ENCODE results near the gene GDF7. TPM values are rescaled to one million over a fixed set of nuclear protein-coding genes. Genes with fewer than 3 reads are reported as not detected.
A peak's percentile ranks its signal among the peaks of the same experiment; 100 is the strongest.

GDF7 gene
- polyA plus RNA-seq, 3 donors: not detected

GRCh38 chr2:20651731-20652099, 15.2 kb upstream of the GDF7 start:
- H3K4me3 ChIP-seq (replicated peaks in 1 of 3; ENCODE audit: low read depth in 2 of 3, low read length in 3 of 3): peak overlapping the region in 2 of 3 experiments; percentile 39 to 86

GRCh38 chr2:20652141-20652540, 14.8 kb upstream of the GDF7 start:
- H3K4me2 ChIP-seq (replicated peaks; ENCODE audit: extremely low read depth, low read length, poor library complexity, severe bottlenecking): no peak overlapping the region
- H4K20me1 ChIP-seq (ENCODE audit: insufficient read depth, low read length): peaks cover 21% of the 10 kb centered on the region
- Mint-ChIP-seq H3K4me3 (no peak overlapping the region), H3K27me3 (ENCODE audit: low read depth in 3 of 3) (peaks cover 0 to 4% (median 3%) of the 10 kb centered on the region in 3 donors), H3K27ac (no peak overlapping the region), H3K36me3 (peaks cover 3 to 17% of the 10 kb centered on the region in 2 donors), H3K4me1 (peaks cover 47% of the 10 kb centered on the region), H3K9me3 (peaks cover 0 to 5% (median 1%) of the 10 kb centered on the region in 7 donors)
- TF ChIP-seq CTCF (IDR thresholded peaks at IDR 0.05): no peak
- H3K9ac ChIP-seq (ENCODE audit: insufficient read depth, low read length, poor library complexity, severe bottlenecking): no peak overlapping the region
- H3K4me1 ChIP-seq (ENCODE audit: control insufficient read depth in 1 of 2, insufficient read depth in 2 of 2, low read length in 2 of 2): peaks cover 36 to 41% of the 10 kb centered on the region in 2 donors
- H3K36me3 ChIP-seq (replicated peaks in 1 of 2; ENCODE audit: control insufficient read depth in 1 of 2, insufficient read depth in 2 of 2, low read length in 2 of 2): peaks cover 0 to 7% of the 10 kb centered on the region in 2 donors
- no peaks in the 10 kb centered on the region for H3K9me3 ChIP-seq (replicated peaks in 1 of 2; ENCODE audit: control insufficient read depth in 1 of 2, insufficient read depth in 1 of 2, low read length in 2 of 2)
- H3K27ac ChIP-seq (ENCODE audit: low read depth in 1 of 2, low read length in 2 of 2): no peak overlapping the region
- DNase-seq: no peak
- H3K27me3 ChIP-seq (ENCODE audit: control insufficient read depth in 2 of 2, insufficient read depth in 2 of 2, low read length in 2 of 2): no peaks in the 10 kb centered on the region
- H3K79me2 ChIP-seq (ENCODE audit: insufficient read depth, low read length): peaks cover 36% of the 10 kb centered on the region
- intact Hi-C loops (cut with micrococcal nuclease): loop anchor here in 1 of 2 donors (10.0 kb wide), 1 partner anchor 747 kb away; the partner anchor contains the start of gene TTC32
- WGBS (ENCODE audit: insufficient coverage): 93% methylated on average over 3 of the region's 7 CpGs
- H2AFZ ChIP-seq (ENCODE audit: insufficient read depth, low read depth, low read length, poor library complexity, severe bottlenecking): peak overlapping the region; percentile 98
- no peak overlapping the region for H3K4me3 ChIP-seq (replicated peaks in 1 of 3; ENCODE audit: low read depth in 2 of 3, low read length in 3 of 3)

More at GRCh38 chr2:20651731-20652099, 15.2 kb upstream of the GDF7 start:
- Mint-ChIP-seq H3K9me3 (peaks cover 0 to 5% (median 1%) of the 10 kb centered on the region in 7 donors), H3K36me3 (peaks cover 7 to 21% of the 10 kb centered on the region in 2 donors), H3K27ac (peak overlapping the region in 5 of 7 donors; percentile 90 to 96 (median 95)), H3K4me1 (peaks cover 49% of the 10 kb centered on the region), H3K27me3 (ENCODE audit: low read depth in 3 of 3) (peaks cover 0 to 4% (median 3%) of the 10 kb centered on the region in 3 donors), H3K4me3 (peak overlapping the region; percentile 84 to 94)
- peak overlapping the region; percentile 46 to 97 for H3K27ac ChIP-seq (ENCODE audit: low read depth in 1 of 2, low read length in 2 of 2)
- peak overlapping the region; percentile 98 for H2AFZ ChIP-seq (ENCODE audit: insufficient read depth, low read depth, low read length, poor library complexity, severe bottlenecking)
- no peaks in the 10 kb centered on the region for H3K9me3 ChIP-seq (replicated peaks in 1 of 2; ENCODE audit: control insufficient read depth in 1 of 2, insufficient read depth in 1 of 2, low read length in 2 of 2)
- DNase-seq: no peak
- TF ChIP-seq CTCF (IDR thresholded peaks at IDR 0.05): no peak
- peaks cover 36 to 41% of the 10 kb centered on the region in 2 donors for H3K4me1 ChIP-seq (ENCODE audit: control insufficient read depth in 1 of 2, insufficient read depth in 2 of 2, low read length in 2 of 2)
- H3K79me2 ChIP-seq (ENCODE audit: insufficient read depth, low read length): peaks cover 41% of the 10 kb centered on the region
- WGBS (ENCODE audit: insufficient coverage): no CpG with 5 or more reads among the region's 7 CpGs
- peaks cover 1 to 11% of the 10 kb centered on the region in 2 donors for H3K36me3 ChIP-seq (replicated peaks in 1 of 2; ENCODE audit: control insufficient read depth in 1 of 2, insufficient read depth in 2 of 2, low read length in 2 of 2)
- peak overlapping the region; percentile 95 for H3K9ac ChIP-seq (ENCODE audit: insufficient read depth, low read length, poor library complexity, severe bottlenecking)
- peak overlapping the region; percentile 76 for H3K4me2 ChIP-seq (replicated peaks; ENCODE audit: extremely low read depth, low read length, poor library complexity, severe bottlenecking)
- intact Hi-C loops (cut with micrococcal nuclease): loop anchor here in 1 of 2 donors (10.0 kb wide), 1 partner anchor 747 kb away; the partner anchor contains the start of gene TTC32
- H4K20me1 ChIP-seq (ENCODE audit: insufficient read depth, low read length): peaks cover 25% of the 10 kb centered on the region
- no peaks in the 10 kb centered on the region for H3K27me3 ChIP-seq (ENCODE audit: control insufficient read depth in 2 of 2, insufficient read depth in 2 of 2, low read length in 2 of 2)

Measured in CD14-positive monocyte (primary cell).